K562 (cell line): ENCODE results near the gene GPR33. TPM values are rescaled to one million over a fixed set of nuclear protein-coding genes. Genes with fewer than 3 reads are reported as not detected.

ENCODE experiments used
- ATAC-seq: fragments of 200-7000 bp; cut with Tn5 transposase; 3 replicates; pipeline ENCODE4 v1.9.1; 2020; ENCODE audit warnings: moderate library complexity
- BruUV-seq: library from RNA; stranded (reverse); fragments of 400-500 nt; replicated peaks from 2 replicates; lab custom pipeline; 2021; lab: Mats Ljungman, UMichigan
- CTCF ChIA-PET: fragments of 300-600 bp; formaldehyde crosslinking; extraction: SDS; loops from one replicate; lab custom pipeline; 2021; ENCODE audit warnings: low intra/inter-chr PET ratio; lab: Yijun Ruan, JAX
- POLR2A ChIA-PET: fragments of 300-600, 350-650 bp; sonication (Branson Sonifier 250); formaldehyde crosslinking; extraction: SDS; loops from one replicate; lab custom pipeline; 2021; ENCODE audit warnings: antibody characterized with exemption, inconsistent platforms; lab: Yijun Ruan, JAX
- DNase-seq, 4 experiments: peaks; one replicate each; pipeline versions ENCODE4 v3.0.0 to v3.0.0-alpha.2; 2011 to 2018; ENCODE audit warnings: low spot score in 3 of 4, mixed read lengths in 3 of 4; ENCODE audit errors: extremely low read depth in 1 of 4
- FAIRE-seq: peaks from 2 replicates; lab custom pipeline; 2011; peaks lifted over from hg19 to GRCh38; lab: Jason Lieb, UNC
- H2AFZ ChIP-seq: 2 replicates; pipeline ENCODE4 v1.6.0; 2011; ENCODE audit warnings: low read depth, low read length, control low read depth, inconsistent platforms
- H3K27ac ChIP-seq: fragments of 200-600 bp; 3 replicates; pipeline ENCODE4 v1.8.0; 2011; ENCODE audit warnings: low read depth, mild to moderate bottlenecking, control low read depth, inconsistent platforms, low read length, moderate library complexity, mixed read lengths; ENCODE audit errors: extremely low read depth
- H3K27me3 ChIP-seq, 2 experiments: fragments of 300-600 bp in 1 of 2; 2 replicates in 1 of 2; 3 replicates in 1 of 2; pipeline versions ENCODE4 v1.6.0 to v1.8.0; 2011; ENCODE audit warnings: inconsistent platforms in 2 of 2, low read length in 2 of 2, mild to moderate bottlenecking in 1 of 2, mixed read lengths in 1 of 2, moderate library complexity in 1 of 2; ENCODE audit not compliant: control insufficient read depth in 2 of 2, insufficient read depth in 2 of 2
- H3K36me3 ChIP-seq: fragments of 300-600 bp; 3 replicates; pipeline ENCODE4 v1.8.0; 2011; ENCODE audit warnings: mild to moderate bottlenecking, low read length, inconsistent platforms; ENCODE audit not compliant: control insufficient read depth, insufficient read depth
- H3K4me1 ChIP-seq, 2 experiments: fragments of 200-600 bp in 1 of 2; replicated peaks in 1 of 2; 2 replicates in 1 of 2; 3 replicates in 1 of 2; pipeline versions ENCODE4 v1.5.1 to v1.8.0; 2011; ENCODE audit warnings: inconsistent platforms in 2 of 2, low read length in 2 of 2, mild to moderate bottlenecking in 1 of 2, mixed read lengths in 1 of 2, moderate library complexity in 1 of 2; ENCODE audit not compliant: control insufficient read depth in 2 of 2, insufficient read depth in 2 of 2
- H3K4me2 ChIP-seq: 2 replicates; pipeline ENCODE4 v1.6.1; 2011; ENCODE audit warnings: low read length, control low read depth, inconsistent platforms, mixed read lengths; ENCODE audit not compliant: insufficient read depth
- H3K4me3 ChIP-seq: fragments of 200-600 bp; sonication (generic), shearing (Covaris generic); 2 replicates; pipeline ENCODE4 v1.5.1; 2016; ENCODE audit warnings: control low read depth, inconsistent platforms
- H3K79me2 ChIP-seq: fragments of 200-600 bp; 3 replicates; pipeline ENCODE4 v1.8.0; 2011; ENCODE audit warnings: low read length, inconsistent platforms; ENCODE audit not compliant: control insufficient read depth, insufficient read depth
- H3K9ac ChIP-seq, 2 experiments: 2 replicates each; pipeline versions ENCODE4 v1.6.0 to v1.6.1; 2011; ENCODE audit warnings: low read depth in 2 of 2, low read length in 2 of 2, control low read depth in 1 of 2, inconsistent platforms in 1 of 2, mild to moderate bottlenecking in 1 of 2, mixed read lengths in 1 of 2; ENCODE audit not compliant: insufficient read depth in 1 of 2
- H3K9me1 ChIP-seq: one replicate; pipeline ENCODE4 v1.6.0; 2011; ENCODE audit warnings: inconsistent platforms, mild to moderate bottlenecking, low read length, moderate library complexity; ENCODE audit not compliant: control insufficient read depth, insufficient read depth
- H3K9me3 ChIP-seq: replicated peaks from 2 replicates; pipeline ENCODE4 v1.5.1; 2011; ENCODE audit warnings: low read depth, low read length, inconsistent platforms; ENCODE audit not compliant: control insufficient read depth, insufficient read depth
- H4K20me1 ChIP-seq: replicated peaks from 2 replicates; pipeline ENCODE4 v1.6.1; 2011; ENCODE audit warnings: low read length, inconsistent platforms, mixed read lengths; ENCODE audit not compliant: control insufficient read depth, insufficient read depth
- ATF3 ChIP-seq, 2 experiments: fragments of 450-650 bp in 1 of 2; sonication (generic) in 1 of 2; formaldehyde crosslinking in 1 of 2; IDR thresholded peaks in 1 of 2; conservative IDR thresholded peaks in 1 of 2; 2 replicates each; pipeline versions ENCODE4 v1.6.1 to v1.8.1; 2016 to 2023; ENCODE audit warnings: mild to moderate bottlenecking in 2 of 2, moderate library complexity in 2 of 2, inconsistent platforms in 1 of 2, missing genetic modification reagents in 1 of 2
- FOSL1 ChIP-seq: fragments of 200-800 bp; sonication (Bioruptor generic); conservative IDR thresholded peaks from 2 replicates; pipeline ENCODE4 v1.6.1; 2016; ENCODE audit warnings: missing genetic modification characterization, missing compliant biosample characterization
- SMARCE1 ChIP-seq: fragments of 450-650 bp; IDR thresholded peaks from 2 replicates; pipeline ENCODE4 v1.7.1; 2016; ENCODE audit warnings: mild to moderate bottlenecking
- ZNF561 ChIP-seq: fragments of 450-650 bp; formaldehyde crosslinking; conservative IDR thresholded peaks from 2 replicates; pipeline ENCODE4 v1.4.0; 2020; ENCODE audit warnings: mild to moderate bottlenecking, moderate library complexity
- WGBS: fragments of 100-300 bp; shearing (Covaris generic); methylation state at CpG from one replicate; pipeline ENCODE4 v1.1.6; 2016; ENCODE audit warnings: low coverage, mixed read lengths; ENCODE audit not compliant: insufficient coverage; ENCODE audit errors: missing lambda C conversion rate; 5-methylcytosine and 5-hydroxymethylcytosine counted together
- in situ Hi-C: fragments of 300-500 bp; cut with MboI; formaldehyde crosslinking; loops from 4 replicates; pipeline ENCODE4 v1.15.0; 2018; ENCODE audit warnings: inconsistent platforms, mixed read lengths
- intact Hi-C: fragments of 100-400 bp; cut with micrococcal nuclease; formaldehyde crosslinking; loops from 2 replicates; pipeline ENCODE4 v1.14.2; 2022
- polyA plus RNA-seq, 8 experiments: library from polyadenylated mRNA; depleted of rRNA in 4 of 8; stranded (reverse) in 5 of 8; unstranded in 3 of 8; fragments of >200 nt; fragmentation: Nextera tagmentation in 2 of 8; fragmentation: Illumina TruSeq in 1 of 8; extraction: Ambion mirVana in 2 of 8; extraction: Trizol in 1 of 8; gene quantifications; 2 replicates each; pipeline versions ENCODE4 v1.2.1 to v1.2.3, GENCODE V29; 2011 to 2014; ENCODE audit warnings: inconsistent platforms in 1 of 8, missing spikeins in 1 of 8
- total RNA-seq, 7 experiments: library from RNA; depleted of rRNA in 6 of 7; stranded (reverse); fragments of >200 nt in 6 of 7; fragmentation: Illumina TruSeq in 2 of 7; extraction: Trizol in 2 of 7; gene quantifications; 2 replicates each; pipeline versions ENCODE4 v1.2.1 to v1.2.3, GENCODE V29; 2011 to 2021; ENCODE audit warnings: low replicate concordance in 1 of 7

The GPR33 gene
- total and polyA plus RNA-seq, 9 of the 15 experiments (the other 6 are each of a cell fraction or from before 2014, with no cell fraction given) = not detected

GRCh38 chr14:31536201-31536960 is 48.5 kb upstream of the GPR33 start:
- no peak for ATAC-seq

More at GRCh38 chr14:31536201-31536960, 48.5 kb upstream of the GPR33 start:
- no peaks in the 10 kb centered on the region for H3K4me1 ChIP-seq
- no peak for FAIRE-seq
- no peak overlapping the region for H3K27ac ChIP-seq
- DNase-seq = no peak
- H3K27me3 ChIP-seq = no peaks in the 10 kb centered on the region; a peak in 2 of 5 replicates
- BruUV-seq = no TSS peak
- no peak overlapping the region for H3K4me2 ChIP-seq
- no peak overlapping the region for H3K9ac ChIP-seq
- H3K79me2 ChIP-seq = no peaks in the 10 kb centered on the region
- no peak overlapping the region for H2AFZ ChIP-seq
- in situ Hi-C loops (no loop called here), intact Hi-C loops (loop anchor here (10.0 kb wide), 1 partner anchor 368 kb away; no protein-coding TSS in a partner anchor)
- POLR2A ChIA-PET = no interaction called here
- TF ChIP-seq ATF3 (IDR thresholded peaks at IDR 0.05) (peak; percentile 56), ATF3 (CRISPR knock-in tag; conservative IDR thresholded peaks at IDR 0.05) (no peak), ZNF561 (CRISPR knock-in tag) (no peak), FOSL1 (tag) (peak; percentile 39; the same call in 1 of the 2 replicates), SMARCE1 (no peak)
- no peaks in the 10 kb centered on the region for H3K9me3 ChIP-seq
- CTCF ChIA-PET = no interaction called here
- no peaks in the 10 kb centered on the region for H4K20me1 ChIP-seq
- no peaks in the 10 kb centered on the region for H3K9me1 ChIP-seq
- H3K4me3 ChIP-seq = no peak overlapping the region
- H3K36me3 ChIP-seq = no peaks in the 10 kb centered on the region
- 3% methylated on average over 5 of the region's 5 CpGs for WGBS
